K562 (cell line): ENCODE measurements around the gene DNAJB11. TPM values are rescaled to one million over a fixed set of nuclear protein-coding genes. Genes with fewer than 3 reads are reported as not detected.
A peak's percentile ranks its signal among the peaks of the same experiment; 100 is the strongest.

Source experiments
- BCLAF1 ChIP-seq, 2 experiments: fragments of 450-650 bp in 1 of 2; IDR thresholded peaks; 2 replicates each; pipeline ENCODE4 v1.6.1; 2011 to 2017; ENCODE audit warnings: low read depth in 2 of 2, antibody characterized with exemption in 1 of 2, borderline replicate concordance in 1 of 2, low read length in 1 of 2, mild to moderate bottlenecking in 1 of 2, mixed read lengths in 1 of 2; ENCODE audit not compliant: control insufficient read depth in 1 of 2
- BRD4 ChIP-seq: fragments of 200-600 bp; sonication (generic); IDR thresholded peaks from 2 replicates; pipeline ENCODE4 v1.6.1; 2017; ENCODE audit warnings: inconsistent platforms
- CLOCK ChIP-seq: fragments of 250-450 bp; sonication (Bioruptor Pico); IDR thresholded peaks from 2 replicates; pipeline ENCODE4 v1.4.0; 2020; ENCODE audit warnings: mild to moderate bottlenecking, moderate library complexity, borderline replicate concordance
- GABPA ChIP-seq: fragments of 200-800 bp; sonication (Bioruptor generic); conservative IDR thresholded peaks from 2 replicates; pipeline ENCODE4 v1.6.1; 2016; ENCODE audit warnings: low read depth, missing genetic modification characterization, missing compliant biosample characterization
- GABPB2 ChIP-seq: fragments of 250-450 bp; sonication (Bioruptor Pico); conservative IDR thresholded peaks from 2 replicates; pipeline ENCODE4 v1.5.1; 2021; ENCODE audit warnings: mild to moderate bottlenecking
- GATAD2A ChIP-seq: fragments of 450-650 bp; IDR thresholded peaks from 2 replicates; pipeline ENCODE4 v1.6.1; 2017
- HOXB6 ChIP-seq: fragments of 250-450 bp; sonication (Bioruptor Pico); IDR thresholded peaks from 2 replicates; pipeline ENCODE4 v1.5.1; 2022; ENCODE audit warnings: mild to moderate bottlenecking, borderline replicate concordance
- POLR3A ChIP-seq: IDR thresholded peaks from 2 replicates; pipeline ENCODE4 v1.6.1; 2011; ENCODE audit warnings: borderline replicate concordance, mild to moderate bottlenecking, moderate library complexity; ENCODE audit not compliant: insufficient read length, insufficient read depth; ENCODE audit errors: extremely low read depth
- RBBP5 ChIP-seq: fragments of 200-600 bp; sonication (generic); IDR thresholded peaks from 2 replicates; pipeline ENCODE4 v1.6.1; 2012; ENCODE audit warnings: borderline replicate concordance, mild to moderate bottlenecking, low read length, control low read depth, inconsistent platforms; ENCODE audit not compliant: insufficient read depth, poor library complexity, severe bottlenecking
- RBM39 ChIP-seq: fragments of 200-400 bp; formaldehyde crosslinking; optimal IDR thresholded peaks from 2 replicates; pipeline ENCODE3; 2018; ENCODE audit warnings: low read depth, low read length
- STAT5A ChIP-seq: IDR thresholded peaks from 2 replicates; pipeline ENCODE4 v1.6.1; 2012; ENCODE audit warnings: low read length, inconsistent platforms, borderline replicate concordance
- ZNF12 ChIP-seq: sonication (generic); formaldehyde crosslinking; IDR thresholded peaks from 2 replicates; pipeline ENCODE4 v1.4.0; 2020; ENCODE audit warnings: mild to moderate bottlenecking, missing genetic modification reagents
- ZNF277 ChIP-seq: fragments of 250-450 bp; sonication (Bioruptor Pico); IDR thresholded peaks from 2 replicates; pipeline ENCODE4 v1.8.0; 2022; ENCODE audit warnings: inconsistent platforms, mild to moderate bottlenecking, moderate library complexity, borderline replicate concordance
- ZNF717 ChIP-seq: fragments of 250-450 bp; sonication (Bioruptor Pico); IDR thresholded peaks from 2 replicates; pipeline ENCODE4 v1.5.0; 2021
- polyA plus RNA-seq, 8 experiments: library from polyadenylated mRNA; depleted of rRNA in 4 of 8; stranded (reverse) in 5 of 8; unstranded in 3 of 8; fragments of >200 nt; fragmentation: Nextera tagmentation in 2 of 8; fragmentation: Illumina TruSeq in 1 of 8; extraction: Ambion mirVana in 2 of 8; extraction: Trizol in 1 of 8; gene quantifications; 2 replicates each; pipeline versions ENCODE4 v1.2.1 to v1.2.3, GENCODE V29; 2011 to 2014; ENCODE audit warnings: inconsistent platforms in 1 of 8, missing spikeins in 1 of 8
- total RNA-seq, 7 experiments: library from RNA; depleted of rRNA in 6 of 7; stranded (reverse); fragments of >200 nt in 6 of 7; fragmentation: Illumina TruSeq in 2 of 7; extraction: Trizol in 2 of 7; gene quantifications; 2 replicates each; pipeline versions ENCODE4 v1.2.1 to v1.2.3, GENCODE V29; 2011 to 2021; ENCODE audit warnings: low replicate concordance in 1 of 7
- TF ChIP-seq, protein P1 (sequence below): fragments of 450-650 bp; IDR thresholded peaks from 2 replicates; pipeline ENCODE4 v1.6.1; 2016; ENCODE audit warnings: missing biosample characterization, missing genetic modification characterization
- TF ChIP-seq, protein P2 (sequence below): fragments of 250-450 bp; sonication (Bioruptor Pico); IDR thresholded peaks from 2 replicates; pipeline ENCODE4 v1.5.0; 2020; ENCODE audit warnings: mild to moderate bottlenecking

Gene DNAJB11
- total and polyA plus RNA-seq, 9 of the 15 experiments (the other 6 are each of a cell fraction or from before 2014, with no cell fraction given), result 14.8 to 74.7 (median 63.8) TPM

DNA sequence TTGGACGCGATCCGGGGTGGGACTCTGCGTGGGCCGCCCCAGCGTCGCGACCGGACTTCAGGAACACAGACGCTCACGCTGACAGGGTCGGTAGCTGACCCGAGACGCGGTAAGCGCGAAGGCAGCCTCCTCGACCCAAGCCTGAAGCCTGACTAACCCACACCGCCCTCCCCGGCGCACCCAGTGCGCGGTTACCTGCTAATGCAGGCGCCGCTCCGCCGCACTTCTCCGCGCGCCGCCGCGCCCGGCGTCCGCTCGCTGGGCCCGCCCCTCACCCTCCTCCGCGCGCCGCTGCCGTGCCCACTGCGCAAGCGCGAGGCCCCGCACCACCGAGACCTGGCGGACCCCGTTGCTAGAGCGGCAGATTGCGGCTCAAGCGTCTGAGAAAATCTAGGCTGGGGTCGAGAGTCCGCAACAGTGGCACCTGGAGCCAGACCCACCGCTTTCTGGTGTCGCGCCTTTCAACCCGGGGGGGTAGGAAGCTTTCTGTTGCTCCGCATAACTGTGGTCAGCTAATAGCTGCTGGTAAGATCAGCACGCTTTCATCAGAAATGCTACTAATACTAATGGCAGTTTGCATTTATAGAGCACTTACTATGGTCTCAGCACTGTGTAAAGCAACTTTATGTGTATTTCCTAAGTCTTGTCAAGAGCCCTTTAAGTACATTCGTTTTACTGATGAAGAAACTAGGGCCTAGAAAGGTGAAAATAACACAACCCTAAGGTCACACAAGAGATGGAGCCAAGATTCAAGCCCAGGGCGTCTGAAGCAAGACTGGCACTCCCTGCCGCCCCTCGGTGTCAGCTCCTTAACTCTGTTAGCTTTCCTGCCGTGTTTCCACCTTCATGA lies 3.2 kb upstream of the DNAJB11 start, which contains the start of gene TBCCD1 (continued):
- TF ChIP-seq CLOCK, result no peak
- 0 out of 2 replicates have a peak, but pooled peaks have one; percentile 22 for TF ChIP-seq STAT5A
- TF ChIP-seq GABPA, result peak; percentile 15; the same call in 1 of the 2 replicates
- TF ChIP-seq GABPB2 (CRISPR knock-in tag), result no peak
- peak; percentile 44; the same call in 1 of the 2 replicates for TF ChIP-seq ZNF12 (CRISPR knock-in tag)
- no peak for TF ChIP-seq BRD4
- TF ChIP-seq GATAD2A, result no peak
- no peak for TF ChIP-seq HOXB6 (CRISPR knock-in tag)
- TF ChIP-seq ZNF717 (CRISPR knock-in tag), result no peak
- TF ChIP-seq POLR3A, result no peak
- TF ChIP-seq, protein P1, sequence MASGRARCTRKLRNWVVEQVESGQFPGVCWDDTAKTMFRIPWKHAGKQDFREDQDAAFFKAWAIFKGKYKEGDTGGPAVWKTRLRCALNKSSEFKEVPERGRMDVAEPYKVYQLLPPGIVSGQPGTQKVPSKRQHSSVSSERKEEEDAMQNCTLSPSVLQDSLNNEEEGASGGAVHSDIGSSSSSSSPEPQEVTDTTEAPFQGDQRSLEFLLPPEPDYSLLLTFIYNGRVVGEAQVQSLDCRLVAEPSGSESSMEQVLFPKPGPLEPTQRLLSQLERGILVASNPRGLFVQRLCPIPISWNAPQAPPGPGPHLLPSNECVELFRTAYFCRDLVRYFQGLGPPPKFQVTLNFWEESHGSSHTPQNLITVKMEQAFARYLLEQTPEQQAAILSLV (tag), result no peak
- TF ChIP-seq, protein P2, sequence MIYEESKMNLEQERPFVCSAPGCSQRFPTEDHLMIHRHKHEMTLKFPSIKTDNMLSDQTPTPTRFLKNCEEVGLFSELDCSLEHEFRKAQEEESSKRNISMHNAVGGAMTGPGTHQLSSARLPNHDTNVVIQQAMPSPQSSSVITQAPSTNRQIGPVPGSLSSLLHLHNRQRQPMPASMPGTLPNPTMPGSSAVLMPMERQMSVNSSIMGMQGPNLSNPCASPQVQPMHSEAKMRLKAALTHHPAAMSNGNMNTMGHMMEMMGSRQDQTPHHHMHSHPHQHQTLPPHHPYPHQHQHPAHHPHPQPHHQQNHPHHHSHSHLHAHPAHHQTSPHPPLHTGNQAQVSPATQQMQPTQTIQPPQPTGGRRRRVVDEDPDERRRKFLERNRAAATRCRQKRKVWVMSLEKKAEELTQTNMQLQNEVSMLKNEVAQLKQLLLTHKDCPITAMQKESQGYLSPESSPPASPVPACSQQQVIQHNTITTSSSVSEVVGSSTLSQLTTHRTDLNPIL (CRISPR knock-in tag), result no peak
- peak; percentile 83 for TF ChIP-seq RBBP5
- TF ChIP-seq BCLAF1 (IDR thresholded peaks at IDR 0.05; ENCODE audit: borderline replicate concordance in 1 of 2, control insufficient read depth in 1 of 2, low read depth in 2 of 2, low read length in 1 of 2), result no peak
- no peak for TF ChIP-seq ZNF277 (CRISPR knock-in tag)
- TF ChIP-seq RBM39, result no peak
